GM19193 (cell line): Measurements from ENCODE around the gene KRT15.

ENCODE experiments used
- POLR2A ChIP-seq: IDR thresholded peaks from 4 replicates; pipeline ENCODE4 v1.6.1; 2011; ENCODE audit not compliant: insufficient read depth, insufficient read length; ENCODE audit errors: extremely low read depth

KRT15 gene

GRCh38 chr17:41518789-41519449 is at the start of gene KRT15:
TSS of gene KRT15 (minus strand) at chr17:41518890. CDS start at chr17:41518827, 63 bp downstream.
- no peak for TF ChIP-seq POLR2A

GRCh38 chr17:41567317-41567716 is 48.6 kb upstream of the KRT15 start:
- TF ChIP-seq POLR2A = no peak

GRCh38 chr17:41565338-41565737 is 46.6 kb upstream of the KRT15 start:
- TF ChIP-seq POLR2A = no peak

GRCh38 chr17:41563607-41564170 is 45.0 kb upstream of the KRT15 start:
- no peak for TF ChIP-seq POLR2A

GRCh38 chr17:41561554-41561953 is 42.9 kb upstream of the KRT15 start:
- no peak for TF ChIP-seq POLR2A

GRCh38 chr17:41559548-41559947 is 40.9 kb upstream of the KRT15 start:
- TF ChIP-seq POLR2A = no peak

GRCh38 chr17:41556931-41557330 is 38.2 kb upstream of the KRT15 start:
- TF ChIP-seq POLR2A = no peak

GRCh38 chr17:41556306-41556705 is 37.6 kb upstream of the KRT15 start:
- no peak for TF ChIP-seq POLR2A

- no peak for TF ChIP-seq POLR2A
These were observed 36.6 kb upstream of the KRT15 start for GRCh38 chr17:41555105-41555887.

GRCh38 chr17:41553987-41554680 is 35.4 kb upstream of the KRT15 start:
- no peak for TF ChIP-seq POLR2A

GRCh38 chr17:41553176-41553575 is 34.5 kb upstream of the KRT15 start:
- TF ChIP-seq POLR2A = no peak

GRCh38 chr17:41552455-41552854 is 33.8 kb upstream of the KRT15 start:
- TF ChIP-seq POLR2A = no peak

- TF ChIP-seq POLR2A = no peak
These were observed 32.7 kb upstream of the KRT15 start for GRCh38 chr17:41551365-41551764.

- no peak for TF ChIP-seq POLR2A
These were observed 30.9 kb upstream of the KRT15 start for GRCh38 chr17:41549596-41550039.
